ENCODE results near the gene SNX10. TPM values are rescaled to one million over a fixed set of nuclear protein-coding genes. Genes with fewer than 3 reads are reported as not detected.
"Not testable (repeated sequence)": the region's sequence is repeated elsewhere in the genome, so short reads cannot be mapped to it uniquely, and the experiment has no call there.

The SNX10 gene, protein sequence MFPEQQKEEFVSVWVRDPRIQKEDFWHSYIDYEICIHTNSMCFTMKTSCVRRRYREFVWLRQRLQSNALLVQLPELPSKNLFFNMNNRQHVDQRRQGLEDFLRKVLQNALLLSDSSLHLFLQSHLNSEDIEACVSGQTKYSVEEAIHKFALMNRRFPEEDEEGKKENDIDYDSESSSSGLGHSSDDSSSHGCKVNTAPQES
- total RNA-seq: 10 to 100 TPM; 31.0 to 31.6 TPM

GRCh38 chr7:26291699-26292538 is at the start of gene SNX10:
SNX10 (plus strand) TSS chr7:26291862; CDS start chr7:26346443, 54,581 bp downstream.
- POLR2A ChIA-PET: interaction anchor here (0.7 to 3.1 kb wide), 8 partner anchors 11 to 99 kb away, joined by 3 to 25 read pairs (median 4); partner anchors contain the start of genes CBX3 and HNRNPA2B1
- H3K36me3 Mint-ChIP-seq: peaks cover 12% of the 10 kb centered on the region
- ATAC-seq (ENCODE audit: low read depth) (peak; percentile 85), DNase-seq (peak; percentile 85)
- peaks cover 35% of the 10 kb centered on the region for H3K4me1 Mint-ChIP-seq
- H3K4me3 Mint-ChIP-seq: peak within 1 kb of the TSS; percentile 93
- no peaks in the 10 kb centered on the region for H3K9me3 Mint-ChIP-seq
- peaks cover 2% of the 10 kb centered on the region for H3K27me3 Mint-ChIP-seq
- peak within 1 kb of the TSS; percentile 95 for H3K27ac Mint-ChIP-seq

DNA sequence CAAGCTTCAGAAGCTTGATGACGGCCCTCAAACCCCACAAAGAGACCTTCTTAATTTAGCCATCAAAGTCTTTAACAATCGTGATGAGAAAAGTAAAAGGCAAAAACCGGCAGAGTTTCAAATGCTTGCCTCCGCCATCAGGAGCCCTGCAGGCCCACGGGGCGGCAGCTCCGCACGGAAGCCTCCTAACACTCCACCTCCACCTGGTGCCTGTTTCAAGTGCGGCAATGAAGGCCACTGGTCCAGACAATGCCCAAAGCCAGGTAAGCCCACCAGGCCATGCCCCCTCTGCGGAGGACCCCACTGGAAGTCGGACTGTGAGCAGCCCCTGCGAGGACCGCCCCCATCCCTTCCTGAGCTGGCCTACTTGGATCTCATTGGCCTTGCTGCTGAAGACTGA is 46.5 kb upstream of the SNX10 start:
- POLR2A ChIA-PET: no interaction called here
- Mint-ChIP-seq H3K4me3 (no peak overlapping the region), H3K9me3 (no peaks in the 10 kb centered on the region), H3K4me1 (no peaks in the 10 kb centered on the region), H3K36me3 (no peaks in the 10 kb centered on the region), H3K27me3 (peaks cover 2% of the 10 kb centered on the region), H3K27ac (no peak overlapping the region)
- ATAC-seq (ENCODE audit: low read depth) (no peak), DNase-seq (no peak)

- H3K4me3 Mint-ChIP-seq: no peak overlapping the region
- ATAC-seq (ENCODE audit: low read depth): no peak
- POLR2A ChIA-PET: no interaction called here
Observed at GRCh38 chr7:26250239-26250638, 41.4 kb upstream of the SNX10 start.

GRCh38 chr7:26261866-26262265 is 29.8 kb upstream of the SNX10 start:
- H3K9me3 Mint-ChIP-seq; ATAC-seq (ENCODE audit: low read depth); DNase-seq; POLR2A ChIA-PET; H3K36me3 Mint-ChIP-seq; H3K4me1 Mint-ChIP-seq; H3K27ac Mint-ChIP-seq; H3K4me3 Mint-ChIP-seq: not testable (repeated sequence)
- H3K27me3 Mint-ChIP-seq: peaks cover 11% of the 10 kb centered on the region

More at GRCh38 chr7:26250239-26250638, 41.4 kb upstream of the SNX10 start:
- Mint-ChIP-seq H3K27ac (no peak overlapping the region), H3K4me1 (peaks cover 1% of the 10 kb centered on the region), H3K9me3 (no peaks in the 10 kb centered on the region), H3K27me3 (peaks cover 8% of the 10 kb centered on the region), H3K36me3 (no peaks in the 10 kb centered on the region)
- no peak for DNase-seq

GRCh38 chr7:26265065-26265464 is 26.6 kb upstream of the SNX10 start:
- POLR2A ChIA-PET: no interaction called here
- Mint-ChIP-seq H3K4me3 (no peak overlapping the region), H3K27ac (peak overlapping the region; percentile 12), H3K9me3 (no peaks in the 10 kb centered on the region), H3K27me3 (peaks cover 5% of the 10 kb centered on the region), H3K36me3 (no peaks in the 10 kb centered on the region), H3K4me1 (no peaks in the 10 kb centered on the region)
- ATAC-seq (ENCODE audit: low read depth) (no peak), DNase-seq (no peak)

DNA sequence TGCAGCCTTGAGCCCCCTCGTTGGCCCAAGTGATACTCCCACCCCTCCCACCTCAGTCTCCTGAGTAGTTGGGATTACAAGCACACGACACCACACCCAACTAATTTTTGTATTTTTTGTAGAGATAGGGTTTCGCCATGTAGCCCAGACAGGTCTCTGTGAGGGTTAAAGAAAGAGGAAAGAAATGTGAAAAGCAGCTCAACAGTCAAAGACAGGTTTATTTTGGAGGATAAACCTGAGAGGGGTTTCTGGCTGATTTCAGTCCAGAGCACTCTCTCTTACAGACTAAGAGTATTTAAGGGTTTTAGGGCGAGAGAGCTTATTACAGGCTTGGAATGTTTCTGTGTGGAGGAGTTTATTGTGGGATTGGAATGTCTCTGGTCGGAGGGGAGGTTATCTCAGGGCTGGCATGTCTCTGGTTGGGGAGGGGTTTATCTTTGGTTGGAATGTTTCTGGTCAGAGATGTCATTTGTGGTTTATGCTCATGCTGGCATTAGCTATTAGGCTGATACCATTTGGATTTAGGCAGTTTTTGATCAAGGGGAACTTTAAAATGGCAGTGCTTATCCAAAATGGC is 26.1 kb upstream of the SNX10 start:
- Mint-ChIP-seq H3K36me3 (no peaks in the 10 kb centered on the region), H3K4me3 (no peak overlapping the region), H3K4me1 (no peaks in the 10 kb centered on the region), H3K27me3 (peaks cover 4% of the 10 kb centered on the region), H3K9me3 (no peaks in the 10 kb centered on the region), H3K27ac (no peak overlapping the region)
- POLR2A ChIA-PET: no interaction called here
- ATAC-seq (ENCODE audit: low read depth): no peak
- no peak for DNase-seq

DNA sequence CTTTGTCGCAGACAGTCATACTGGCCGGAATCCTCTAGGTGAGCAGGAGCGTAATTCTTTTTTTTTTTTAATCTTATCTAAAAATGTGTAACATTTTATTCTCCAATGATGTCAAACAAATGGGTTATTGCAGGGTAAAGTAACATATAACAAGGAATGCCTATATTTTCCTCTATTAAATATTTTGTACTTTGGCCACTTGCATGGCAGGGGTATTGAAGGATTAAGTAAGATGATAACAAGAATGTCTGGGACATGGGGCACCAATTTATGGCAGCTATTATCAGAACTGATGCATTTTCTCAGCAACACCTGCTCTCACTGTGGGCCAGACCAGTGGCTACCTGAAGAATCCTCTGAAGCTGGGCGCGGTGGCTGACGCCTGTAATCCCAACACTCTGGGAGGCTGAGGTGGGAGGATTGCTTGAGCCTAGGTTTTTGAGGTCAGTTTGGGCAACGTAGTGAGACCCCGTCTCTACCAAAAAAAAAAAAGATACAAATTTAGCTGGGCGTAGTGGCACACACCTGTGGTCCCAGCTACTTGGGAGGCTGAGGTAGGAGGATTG is 24.0 kb upstream of the SNX10 start:
- ATAC-seq (ENCODE audit: low read depth) (no peak), DNase-seq (no peak)
- POLR2A ChIA-PET: no interaction called here
- H3K27me3 Mint-ChIP-seq: peaks cover 4% of the 10 kb centered on the region
- H3K4me3 Mint-ChIP-seq: no peak overlapping the region
- H3K4me1 Mint-ChIP-seq: no peaks in the 10 kb centered on the region
- H3K36me3 Mint-ChIP-seq: no peaks in the 10 kb centered on the region
- no peaks in the 10 kb centered on the region for H3K9me3 Mint-ChIP-seq
- H3K27ac Mint-ChIP-seq: no peak overlapping the region

- no peak for ATAC-seq (ENCODE audit: low read depth)
- H3K27me3 Mint-ChIP-seq: no peaks in the 10 kb centered on the region
Observed at GRCh38 chr7:26275213-26275612, 16.4 kb upstream of the SNX10 start.

DNA sequence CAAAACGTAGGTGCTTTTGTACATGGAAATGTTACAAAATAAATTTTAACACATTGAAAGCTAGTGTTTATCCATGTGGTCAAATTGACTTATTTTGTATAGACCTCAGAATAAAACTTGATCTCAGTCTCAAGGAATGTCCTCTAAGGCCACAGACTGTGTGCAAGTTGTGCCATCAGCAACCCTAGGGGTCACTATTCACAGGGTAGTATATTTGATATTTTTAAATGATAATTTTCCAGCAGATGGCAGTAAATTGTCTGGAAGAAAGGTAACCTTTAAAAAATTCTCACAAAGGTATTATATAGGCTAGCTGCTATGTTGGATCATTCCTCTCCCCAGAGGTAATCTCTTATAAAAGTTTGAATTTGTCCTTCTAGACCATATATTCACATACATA is 12.9 kb upstream of the SNX10 start:
- Mint-ChIP-seq H3K4me1 (peaks cover 11% of the 10 kb centered on the region), H3K27me3 (no peaks in the 10 kb centered on the region), H3K4me3 (peak overlapping the region; percentile 51), H3K36me3 (no peaks in the 10 kb centered on the region), H3K27ac (no peak overlapping the region), H3K9me3 (no peaks in the 10 kb centered on the region)
- POLR2A ChIA-PET: interaction anchor here (1.3 kb wide), 1 partner anchor 77 kb away, joined by 6 read pairs; the partner anchor contains the start of gene CBX3
- peak; percentile 25 for ATAC-seq (ENCODE audit: low read depth)
- no peak for DNase-seq

More at GRCh38 chr7:26275213-26275612, 16.4 kb upstream of the SNX10 start:
- POLR2A ChIA-PET: interaction anchor here (0.6 kb wide), 1 partner anchor 67 kb away, joined by 3 read pairs; no protein-coding TSS in a partner anchor
- no peak for DNase-seq
- Mint-ChIP-seq H3K27ac (no peak overlapping the region), H3K4me1 (peaks cover 10% of the 10 kb centered on the region), H3K9me3 (no peaks in the 10 kb centered on the region), H3K36me3 (no peaks in the 10 kb centered on the region), H3K4me3 (no peak overlapping the region)

GRCh38 chr7:26279405-26279804 is 12.3 kb upstream of the SNX10 start:
- Mint-ChIP-seq H3K4me3 (peak overlapping the region; percentile 69), H3K27ac (peak overlapping the region; percentile 79), H3K36me3 (no peaks in the 10 kb centered on the region), H3K4me1 (peaks cover 11% of the 10 kb centered on the region), H3K27me3 (no peaks in the 10 kb centered on the region), H3K9me3 (no peaks in the 10 kb centered on the region)
- DNase-seq (no peak), ATAC-seq (ENCODE audit: low read depth) (peak; percentile 85)
- POLR2A ChIA-PET: interaction anchor here (1.3 kb wide), 1 partner anchor 78 kb away, joined by 6 read pairs; the partner anchor contains the start of gene CBX3

GRCh38 chr7:26280097-26280496 is 11.6 kb upstream of the SNX10 start:
- Mint-ChIP-seq H3K27ac (peak overlapping the region; percentile 79), H3K4me1 (peaks cover 11% of the 10 kb centered on the region), H3K9me3 (no peaks in the 10 kb centered on the region), H3K4me3 (no peak overlapping the region), H3K36me3 (no peaks in the 10 kb centered on the region), H3K27me3 (no peaks in the 10 kb centered on the region)
- POLR2A ChIA-PET: interaction anchor here (0.6 to 1.1 kb wide), 3 partner anchors 11 to 83 kb away, joined by 3 to 4 read pairs (median 3); partner anchors contain the start of gene SNX10
- ATAC-seq (ENCODE audit: low read depth): no peak
- no peak for DNase-seq

- POLR2A ChIA-PET: interaction anchor here (0.6 to 1.1 kb wide), 3 partner anchors 11 to 132 kb away, joined by 3 to 4 read pairs (median 3); partner anchors contain the start of gene SNX10
- Mint-ChIP-seq H3K4me1 (peaks cover 11% of the 10 kb centered on the region), H3K36me3 (no peaks in the 10 kb centered on the region), H3K27me3 (no peaks in the 10 kb centered on the region), H3K9me3 (no peaks in the 10 kb centered on the region), H3K4me3 (no peak overlapping the region), H3K27ac (no peak overlapping the region)
- DNase-seq: no peak
- ATAC-seq (ENCODE audit: low read depth): no peak
Observed at GRCh38 chr7:26280723-26281122, 10.9 kb upstream of the SNX10 start.

- ATAC-seq (ENCODE audit: low read depth): no peak
- POLR2A ChIA-PET: interaction anchor here (1.6 kb wide), 1 partner anchor 84 kb away, joined by 9 read pairs; the partner anchor contains the start of genes CBX3 and HNRNPA2B1
- no peaks in the 10 kb centered on the region for H3K36me3 Mint-ChIP-seq
- no peak overlapping the region for H3K4me3 Mint-ChIP-seq
- no peaks in the 10 kb centered on the region for H3K9me3 Mint-ChIP-seq
- H3K27ac Mint-ChIP-seq: no peak overlapping the region
- no peak for DNase-seq
- peaks cover 8% of the 10 kb centered on the region for H3K4me1 Mint-ChIP-seq
- H3K27me3 Mint-ChIP-seq: no peaks in the 10 kb centered on the region
Observed at GRCh38 chr7:26284477-26284876, 7.2 kb upstream of the SNX10 start.
